ENCODE measurements around the gene ELFN2. TPM values are rescaled to one million over a fixed set of nuclear protein-coding genes. Genes with fewer than 3 reads are reported as not detected.

The ELFN2 gene
- total RNA-seq, 1 experiment from 2014 or later, result not detected

GRCh38 chr22:37430941-37431340 lies 3.7 kb upstream of the ELFN2 start:
- DNase-seq (ENCODE audit: low spot score), result no peak
- in situ Hi-C loops (cut with HindIII; ENCODE audit: low sequenced_read_pairs), result no loop called here

GRCh38 chr22:37428649-37429586 lies 1.6 kb upstream of the ELFN2 start:
- in situ Hi-C loops (cut with HindIII; ENCODE audit: low sequenced_read_pairs), result no loop called here
- peak; percentile 43 for DNase-seq (ENCODE audit: low spot score)

- in situ Hi-C loops (cut with HindIII; ENCODE audit: low sequenced_read_pairs), result no loop called here
Observed at GRCh38 chr22:37427711-37428635, 694 bp upstream of the ELFN2 start.

GRCh38 chr22:37426706-37427134 lies 559 bp downstream of the ELFN2 start:
- no peak for DNase-seq (ENCODE audit: low spot score)
- in situ Hi-C loops (cut with HindIII; ENCODE audit: low sequenced_read_pairs), result no loop called here

More at GRCh38 chr22:37427711-37428635, 694 bp upstream of the ELFN2 start:
- DNase-seq (ENCODE audit: low spot score), result no peak

GRCh38 chr22:37425800-37426705 lies 1.2 kb downstream of the ELFN2 start:
- DNase-seq (ENCODE audit: low spot score), result no peak
- in situ Hi-C loops (cut with HindIII; ENCODE audit: low sequenced_read_pairs), result no loop called here

GRCh38 chr22:37425369-37425768 lies 1.9 kb downstream of the ELFN2 start:
- DNase-seq (ENCODE audit: low spot score), result no peak
- in situ Hi-C loops (cut with HindIII; ENCODE audit: low sequenced_read_pairs), result no loop called here

- in situ Hi-C loops (cut with HindIII; ENCODE audit: low sequenced_read_pairs), result no loop called here
- no peak for DNase-seq (ENCODE audit: low spot score)
Observed at GRCh38 chr22:37423283-37423682, 4.0 kb downstream of the ELFN2 start.

GRCh38 chr22:37421468-37421877 lies 5.8 kb downstream of the ELFN2 start:
- DNase-seq (ENCODE audit: low spot score), result no peak
- in situ Hi-C loops (cut with HindIII; ENCODE audit: low sequenced_read_pairs), result no loop called here

GRCh38 chr22:37420686-37421467 lies 6.4 kb downstream of the ELFN2 start:
- in situ Hi-C loops (cut with HindIII; ENCODE audit: low sequenced_read_pairs), result no loop called here
- DNase-seq (ENCODE audit: low spot score), result no peak

- in situ Hi-C loops (cut with HindIII; ENCODE audit: low sequenced_read_pairs), result no loop called here
- DNase-seq (ENCODE audit: low spot score), result no peak
Observed at GRCh38 chr22:37419969-37420685, 7.2 kb downstream of the ELFN2 start.

- no peak for DNase-seq (ENCODE audit: low spot score)
- in situ Hi-C loops (cut with HindIII; ENCODE audit: low sequenced_read_pairs), result no loop called here
Observed at GRCh38 chr22:37419370-37419968, 7.8 kb downstream of the ELFN2 start.

- no peak for DNase-seq (ENCODE audit: low spot score)
- in situ Hi-C loops (cut with HindIII; ENCODE audit: low sequenced_read_pairs), result no loop called here
Observed at GRCh38 chr22:37418627-37419369, 8.5 kb downstream of the ELFN2 start.

GRCh38 chr22:37417677-37418348 lies 9.5 kb downstream of the ELFN2 start:
- DNase-seq (ENCODE audit: low spot score), result no peak
- in situ Hi-C loops (cut with HindIII; ENCODE audit: low sequenced_read_pairs), result no loop called here

GRCh38 chr22:37417264-37417663 lies 10.0 kb downstream of the ELFN2 start:
- in situ Hi-C loops (cut with HindIII; ENCODE audit: low sequenced_read_pairs), result no loop called here
- DNase-seq (ENCODE audit: low spot score), result no peak

- in situ Hi-C loops (cut with HindIII; ENCODE audit: low sequenced_read_pairs), result no loop called here
- DNase-seq (ENCODE audit: low spot score), result peak; percentile 8
Observed at GRCh38 chr22:37416827-37417226, 10.5 kb downstream of the ELFN2 start.

- in situ Hi-C loops (cut with HindIII; ENCODE audit: low sequenced_read_pairs), result no loop called here
- DNase-seq (ENCODE audit: low spot score), result no peak
Observed at GRCh38 chr22:37416389-37416788, 10.9 kb downstream of the ELFN2 start.

All from G401 (cell line).